Uterus (tissue), 2 donors: ENCODE data around the gene SESN3.

ENCODE experiments used
- POLR2A ChIP-seq, 2 donors: fragments of 450-650 bp; IDR thresholded peaks; one replicate each; pipeline ENCODE4 v1.6.1; 2016; ENCODE audit warnings: antibody characterized with exemption in 2 of 2, mild to moderate bottlenecking in 1 of 2, moderate library complexity in 1 of 2
- TF ChIP-seq, protein P1 (sequence below), 4 experiments: fragments of 200-600 bp in 2 of 4; fragments of 450-650 bp in 2 of 4; sonication (generic) in 2 of 4; IDR thresholded peaks; one replicate each; pipeline ENCODE4 v1.5.1; 2016 to 2019; ENCODE audit warnings: antibody characterized with exemption in 4 of 4, mild to moderate bottlenecking in 2 of 4, moderate library complexity in 1 of 4

DNA sequence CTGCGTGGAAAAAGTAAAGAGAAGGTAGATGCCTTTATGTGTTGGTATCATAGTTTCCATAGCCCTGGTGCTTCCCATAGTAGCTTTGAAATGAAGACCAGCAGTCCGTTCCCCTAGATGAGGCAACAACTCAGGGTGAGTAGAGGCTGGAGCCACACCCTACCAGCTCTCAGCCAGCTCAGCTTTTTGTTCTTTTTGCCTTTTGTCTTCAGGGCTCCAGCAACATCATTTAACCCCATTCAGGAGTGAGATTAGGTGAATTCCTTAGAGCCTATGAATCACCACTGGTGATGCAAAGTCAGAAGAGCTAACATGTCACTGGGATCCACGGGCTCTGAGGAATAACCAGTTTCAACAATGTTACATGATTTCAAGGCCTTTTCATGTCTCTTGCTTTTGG is 14.0 kb upstream of the SESN3 start:
- TF ChIP-seq, protein P1, sequence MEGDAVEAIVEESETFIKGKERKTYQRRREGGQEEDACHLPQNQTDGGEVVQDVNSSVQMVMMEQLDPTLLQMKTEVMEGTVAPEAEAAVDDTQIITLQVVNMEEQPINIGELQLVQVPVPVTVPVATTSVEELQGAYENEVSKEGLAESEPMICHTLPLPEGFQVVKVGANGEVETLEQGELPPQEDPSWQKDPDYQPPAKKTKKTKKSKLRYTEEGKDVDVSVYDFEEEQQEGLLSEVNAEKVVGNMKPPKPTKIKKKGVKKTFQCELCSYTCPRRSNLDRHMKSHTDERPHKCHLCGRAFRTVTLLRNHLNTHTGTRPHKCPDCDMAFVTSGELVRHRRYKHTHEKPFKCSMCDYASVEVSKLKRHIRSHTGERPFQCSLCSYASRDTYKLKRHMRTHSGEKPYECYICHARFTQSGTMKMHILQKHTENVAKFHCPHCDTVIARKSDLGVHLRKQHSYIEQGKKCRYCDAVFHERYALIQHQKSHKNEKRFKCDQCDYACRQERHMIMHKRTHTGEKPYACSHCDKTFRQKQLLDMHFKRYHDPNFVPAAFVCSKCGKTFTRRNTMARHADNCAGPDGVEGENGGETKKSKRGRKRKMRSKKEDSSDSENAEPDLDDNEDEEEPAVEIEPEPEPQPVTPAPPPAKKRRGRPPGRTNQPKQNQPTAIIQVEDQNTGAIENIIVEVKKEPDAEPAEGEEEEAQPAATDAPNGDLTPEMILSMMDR (IDR thresholded peaks at IDR 0.05): no peak
- TF ChIP-seq POLR2A (IDR thresholded peaks at IDR 0.05): no peak
